GM19043 (cell line): ENCODE measurements around the gene ZBTB37.
A peak's percentile ranks its signal among the peaks of the same experiment; 100 is the strongest.
"Not testable (repeated sequence)": the region's sequence is repeated elsewhere in the genome, so short reads cannot be mapped to it uniquely, and the experiment has no call there.

Source experiments
- ATAC-seq: cut with Tn5 transposase; IDR thresholded peaks from one replicate; pipeline ENCODE4 v1.9.1; 2021; ENCODE audit warnings: low read depth; ENCODE audit not compliant: unreplicated experiment

ZBTB37 gene

DNA sequence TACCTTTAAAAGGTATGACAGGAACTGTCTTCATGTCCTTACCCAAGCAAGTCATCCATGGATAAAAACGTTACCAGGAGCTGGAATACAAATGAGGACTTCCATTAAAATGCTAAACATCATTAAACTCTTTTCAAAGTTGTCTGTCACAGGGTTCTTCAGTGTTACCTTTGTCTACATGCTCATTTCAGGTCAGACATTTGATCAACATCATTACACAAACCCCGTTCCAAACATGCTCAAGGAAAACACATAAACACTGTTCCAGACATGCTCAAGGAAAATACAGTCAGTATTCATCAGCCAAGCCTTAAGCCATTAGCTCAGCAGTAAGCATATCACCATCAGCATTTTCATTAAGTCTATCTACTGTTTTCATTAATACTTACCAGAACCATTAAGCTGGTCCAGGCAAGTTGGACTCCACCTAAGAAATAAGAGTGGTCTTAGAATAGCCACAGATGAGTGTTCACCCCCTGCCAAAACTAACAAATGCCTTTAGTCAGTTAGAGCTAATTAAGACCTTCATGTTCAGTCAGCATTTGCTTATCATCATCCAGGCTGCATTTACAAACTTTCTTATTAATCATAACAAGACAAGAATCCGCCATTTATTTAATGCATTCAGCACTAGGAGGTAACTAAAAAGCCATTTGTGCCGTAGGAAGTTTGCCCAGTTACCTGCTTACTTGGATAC lies 2.6 kb upstream of the ZBTB37 start:
- no peak for ATAC-seq

DNA sequence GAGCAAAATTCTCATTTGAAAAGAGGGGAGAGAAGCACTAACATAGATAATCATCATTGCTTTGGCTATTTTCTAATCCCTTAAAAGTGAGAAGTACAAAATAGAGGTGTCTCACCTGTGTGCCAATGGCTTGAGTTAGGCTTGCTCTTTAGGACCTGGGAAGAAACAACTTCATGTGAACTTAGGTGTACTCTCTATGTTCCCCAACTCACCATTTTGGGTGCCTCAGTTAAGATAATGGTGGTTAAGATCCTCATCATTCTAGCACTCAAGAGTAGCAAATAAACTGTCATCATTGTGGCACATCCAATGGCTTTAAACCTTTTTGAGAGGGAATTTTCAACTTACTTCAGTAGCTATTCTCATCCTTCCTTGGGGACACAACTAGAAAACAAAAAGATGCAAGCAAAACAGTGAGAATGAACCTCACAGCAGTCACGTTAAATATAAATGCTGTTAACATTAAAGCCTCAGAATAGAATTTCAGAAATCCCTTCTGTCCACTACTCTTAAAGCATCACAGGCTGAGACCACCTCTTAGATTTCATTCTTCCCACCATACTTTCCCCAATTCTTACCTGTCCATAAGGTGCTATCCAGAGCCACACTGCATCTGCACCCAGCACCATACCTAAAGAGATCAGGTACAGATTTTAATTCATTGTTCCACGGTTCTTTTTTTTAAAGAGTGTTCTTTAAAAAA lies 1.6 kb upstream of the ZBTB37 start:
- ATAC-seq, result no peak

DNA sequence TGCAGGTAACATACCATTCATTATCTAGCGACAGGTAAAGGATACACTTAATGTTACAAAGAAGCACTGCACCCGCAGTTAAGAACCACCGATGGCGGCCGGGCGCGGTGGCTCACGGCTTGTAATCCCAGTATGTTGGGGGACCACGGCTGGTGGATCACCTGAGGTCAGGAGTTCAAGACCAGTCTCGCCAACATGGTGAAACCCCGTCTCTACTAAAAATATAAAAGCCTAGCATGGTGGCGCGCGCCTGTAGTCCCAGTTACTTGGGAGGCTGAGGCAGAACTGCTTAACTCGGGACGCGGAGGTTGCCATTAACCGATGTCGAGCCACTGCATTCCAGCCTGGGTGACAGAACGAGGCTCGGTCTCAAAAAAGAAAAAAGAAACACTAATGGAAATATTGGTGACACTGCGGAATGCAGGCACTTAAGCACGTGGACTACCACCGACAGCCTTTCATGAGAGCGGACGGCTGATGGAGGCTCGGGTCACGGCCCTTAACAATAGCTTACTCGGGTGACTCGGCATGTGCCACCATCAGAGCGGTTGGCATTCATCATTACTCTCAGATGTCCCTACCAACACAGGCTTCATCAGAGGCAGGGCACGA lies 933 bp upstream of the ZBTB37 start:
- ATAC-seq, result no peak

DNA sequence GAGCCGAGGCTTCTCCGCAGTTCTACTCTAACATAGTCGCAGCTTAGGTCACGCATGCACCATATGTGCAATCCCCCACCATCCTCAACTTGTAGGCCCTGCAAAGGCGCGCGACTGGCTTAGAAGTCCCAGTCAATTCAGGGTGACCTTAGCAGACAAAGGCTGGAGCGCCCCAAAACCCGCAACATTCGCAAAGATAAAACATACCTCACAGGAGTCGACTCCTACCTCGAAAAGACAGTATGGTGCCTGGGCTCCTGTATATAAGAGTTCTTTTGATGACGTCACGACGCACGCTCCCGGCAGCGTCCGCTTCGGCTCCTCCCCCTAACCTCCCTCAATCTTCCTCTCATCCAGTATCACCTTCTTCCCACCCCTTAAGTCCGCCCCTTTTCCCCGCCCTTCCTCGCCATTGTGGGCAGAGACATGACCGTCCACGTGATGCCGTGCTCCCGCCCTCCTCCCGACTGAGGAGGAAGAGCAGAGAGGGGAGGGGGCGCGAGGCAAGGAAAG lies 371 bp upstream of the ZBTB37 start, which contains the start of gene GAS5:
Gene GAS5 (minus strand): TSS at position 237 of the 513 bp plus-strand sequence.
- ATAC-seq, result peak; percentile 63

DNA sequence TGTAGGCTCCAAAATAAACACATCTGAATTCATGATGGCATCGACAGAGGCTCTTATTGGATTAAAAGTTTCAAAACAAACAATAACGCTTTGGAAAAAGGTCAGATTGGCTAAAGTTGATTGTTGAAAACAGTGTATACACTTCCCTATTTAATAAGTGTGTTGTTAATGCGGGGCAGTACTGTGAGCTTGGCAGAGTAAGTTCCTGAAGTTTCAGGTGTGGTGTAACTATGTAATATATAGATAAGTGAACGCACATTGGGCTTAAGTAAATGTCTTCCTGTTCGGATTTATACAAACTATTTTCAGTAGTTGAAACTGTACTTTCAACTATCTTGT lies 810 bp downstream of the ZBTB37 start:
- no peak for ATAC-seq

DNA sequence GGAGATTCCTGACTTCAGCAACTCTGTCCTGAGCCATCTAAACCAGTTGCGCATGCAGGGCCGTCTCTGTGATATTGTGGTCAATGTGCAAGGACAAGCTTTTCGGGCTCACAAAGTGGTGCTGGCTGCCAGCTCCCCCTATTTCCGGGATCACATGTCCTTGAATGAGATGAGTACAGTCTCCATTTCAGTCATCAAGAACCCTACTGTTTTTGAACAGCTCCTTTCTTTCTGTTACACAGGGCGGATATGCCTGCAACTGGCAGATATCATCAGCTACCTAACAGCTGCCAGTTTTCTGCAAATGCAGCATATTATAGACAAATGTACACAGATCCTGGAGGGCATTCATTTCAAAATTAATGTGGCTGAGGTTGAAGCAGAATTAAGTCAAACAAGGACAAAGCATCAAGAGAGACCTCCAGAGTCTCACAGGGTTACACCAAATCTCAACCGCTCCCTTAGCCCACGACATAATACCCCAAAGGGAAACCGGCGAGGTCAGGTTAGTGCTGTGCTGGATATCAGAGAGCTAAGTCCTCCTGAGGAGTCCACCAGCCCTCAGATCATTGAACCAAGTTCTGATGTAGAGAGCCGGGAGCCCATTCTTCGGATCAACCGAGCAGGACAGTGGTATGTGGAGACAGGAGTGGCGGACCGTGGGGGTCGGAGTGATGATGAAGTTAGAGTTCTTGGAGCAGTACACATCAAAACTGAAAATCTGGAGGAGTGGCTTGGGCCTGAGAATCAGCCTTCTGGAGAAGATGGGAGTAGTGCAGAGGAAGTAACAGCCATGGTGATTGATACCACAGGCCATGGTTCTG lies 2.3 kb downstream of the ZBTB37 start:
- no peak for ATAC-seq

DNA sequence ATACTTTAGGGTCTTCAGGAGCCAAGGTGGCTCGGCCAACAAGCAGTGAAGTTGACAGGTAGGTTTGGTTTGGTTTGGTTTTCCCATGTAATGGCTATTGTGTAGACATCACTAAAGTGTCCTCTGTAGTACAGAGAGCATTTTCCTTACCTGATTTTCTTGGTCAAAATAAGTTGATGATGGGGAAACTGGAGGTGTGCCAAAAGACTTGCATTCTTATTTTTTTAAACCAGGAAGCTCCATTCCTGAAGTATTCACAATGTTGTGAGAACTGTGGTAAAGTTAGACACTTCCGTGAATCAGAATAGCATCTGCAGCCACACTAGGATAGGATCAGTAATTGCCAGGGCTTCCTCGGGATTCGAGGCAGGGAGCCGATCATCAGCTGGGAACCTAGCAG lies 2.9 kb downstream of the ZBTB37 start:
- no peak for ATAC-seq

DNA sequence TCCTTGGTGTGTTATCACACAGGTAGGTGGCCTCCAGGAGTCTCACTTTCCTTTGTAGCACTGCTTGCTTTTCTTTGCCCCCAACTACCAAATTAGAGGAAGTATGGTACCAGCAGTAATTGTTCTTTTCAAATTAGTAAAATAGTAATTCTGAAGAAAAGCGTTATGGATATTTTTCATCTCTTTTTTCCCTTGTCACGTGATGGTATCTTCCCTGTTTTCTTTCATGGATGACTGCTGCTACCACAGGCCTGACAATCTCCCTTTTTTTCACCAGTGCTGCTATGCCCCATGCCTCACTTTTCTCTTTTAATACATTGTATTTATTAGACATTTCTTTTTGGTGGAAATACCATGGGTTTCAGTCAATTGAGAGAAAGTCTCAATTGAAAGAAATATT lies 3.3 kb downstream of the ZBTB37 start:
- ATAC-seq, result no peak

DNA sequence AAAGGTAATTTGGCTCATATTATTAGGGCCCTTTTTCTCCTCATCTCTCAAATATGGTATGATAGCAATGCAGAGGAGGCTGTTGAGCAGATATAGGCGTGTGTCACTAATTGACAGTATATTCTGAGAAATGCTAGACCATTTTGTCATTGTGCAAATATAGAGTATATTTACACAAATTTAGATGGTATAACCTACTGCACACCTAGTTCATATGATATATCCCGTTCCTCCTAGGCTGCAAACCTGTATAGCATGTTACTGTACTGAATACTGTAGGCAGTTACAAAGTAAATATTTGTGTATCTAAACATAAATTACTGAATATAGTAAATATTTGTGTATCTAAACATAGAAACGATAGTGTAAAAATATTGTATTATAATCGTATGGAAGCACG lies 8.6 kb downstream of the ZBTB37 start:
- ATAC-seq, result no peak

DNA sequence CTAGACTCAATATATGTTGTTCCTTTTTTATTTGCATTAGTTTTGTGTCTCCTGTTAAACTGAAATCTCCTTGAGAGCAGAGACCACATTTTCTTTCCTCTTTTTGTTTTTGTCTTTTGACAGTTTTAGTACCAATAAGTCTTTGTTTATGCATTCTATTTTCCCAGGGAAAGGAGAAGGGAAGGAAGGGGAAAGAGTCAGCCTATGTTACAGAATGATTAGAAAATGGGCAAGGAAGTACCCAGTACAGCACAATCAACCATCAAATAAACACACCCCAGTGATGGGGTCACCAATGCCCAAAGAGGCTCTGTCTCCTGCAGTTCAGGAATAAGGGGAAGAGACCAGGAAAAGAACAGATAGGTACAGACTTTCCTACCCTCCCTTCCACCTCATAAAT lies 10.1 kb downstream of the ZBTB37 start:
- no peak for ATAC-seq

DNA sequence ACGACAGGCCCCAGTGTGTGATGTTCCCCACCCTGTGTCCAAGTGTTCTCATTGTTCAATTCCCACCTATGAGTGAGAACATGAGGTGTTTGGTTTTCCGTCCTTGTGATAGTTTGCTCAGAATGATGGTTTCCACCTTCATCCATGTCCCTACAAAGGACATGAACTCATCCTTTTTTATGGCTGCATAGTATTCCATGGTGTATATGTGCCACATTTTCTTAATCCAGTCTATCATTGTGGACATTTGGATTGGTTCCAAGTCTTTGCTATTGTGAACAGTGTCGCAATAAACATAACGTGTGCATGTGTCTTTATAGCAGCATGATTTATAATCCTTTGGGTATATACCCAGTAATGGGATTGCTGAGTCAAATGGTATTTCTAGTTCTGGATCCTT lies 12.9 kb downstream of the ZBTB37 start:
- ATAC-seq, result not testable (repeated sequence)

DNA sequence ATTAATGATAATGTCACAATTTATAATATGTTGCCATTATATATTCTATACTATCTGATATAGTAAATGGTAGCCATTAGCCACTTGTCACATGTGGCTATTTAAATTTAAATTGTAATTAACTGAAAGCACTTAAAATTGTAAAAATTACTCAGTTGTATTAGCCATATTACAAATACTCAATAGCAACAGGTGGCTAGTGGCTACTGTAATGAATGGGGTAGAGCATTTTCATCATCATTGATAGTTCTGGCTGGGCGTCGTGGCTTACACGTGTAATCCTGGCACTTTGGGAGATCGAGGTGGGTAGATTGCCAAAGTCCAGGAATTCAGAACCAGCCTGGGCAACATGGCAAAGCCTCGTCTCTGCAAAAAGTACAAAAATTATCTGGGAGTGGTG lies 16.5 kb downstream of the ZBTB37 start:
- ATAC-seq, result no peak

DNA sequence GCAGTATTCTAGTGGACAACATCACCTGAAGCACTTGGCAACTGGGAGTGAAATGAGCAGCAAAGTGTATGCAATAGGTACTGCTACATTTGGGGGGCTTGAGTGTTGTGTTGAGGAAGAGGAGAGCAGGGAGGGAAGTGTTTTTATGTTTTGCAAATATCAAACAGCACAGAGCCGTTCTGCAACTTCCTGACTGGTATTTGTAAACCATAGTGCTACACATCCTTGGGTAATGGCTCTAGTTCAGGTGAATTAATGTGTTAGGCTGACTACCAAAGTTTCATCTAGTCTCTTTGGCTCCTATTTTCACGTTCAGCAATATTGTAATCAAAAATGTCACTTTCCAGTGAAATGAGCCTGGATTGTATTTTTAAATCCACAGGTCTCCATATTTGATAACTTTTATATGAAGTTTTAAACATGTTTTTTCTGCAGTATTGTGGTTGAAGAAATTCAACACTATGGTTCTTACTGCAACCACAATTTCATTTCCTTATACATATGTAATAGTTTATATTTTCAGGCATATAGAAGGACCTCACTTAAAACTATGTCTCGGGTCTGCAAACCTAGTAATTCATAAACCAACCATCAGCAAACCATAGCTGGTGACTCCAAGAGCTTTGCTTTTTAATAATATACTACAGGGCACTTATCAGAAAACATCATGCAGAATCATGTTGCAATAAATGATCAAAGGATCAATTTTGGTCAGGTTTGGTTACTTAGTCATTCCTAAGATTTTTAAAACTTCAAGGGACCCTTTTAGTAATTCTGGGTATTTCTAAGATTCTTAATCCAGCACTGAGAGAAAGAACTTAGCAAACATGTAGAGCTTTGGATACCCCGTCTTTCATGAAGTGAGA lies 18.8 kb downstream of the ZBTB37 start:
- no peak for ATAC-seq

DNA sequence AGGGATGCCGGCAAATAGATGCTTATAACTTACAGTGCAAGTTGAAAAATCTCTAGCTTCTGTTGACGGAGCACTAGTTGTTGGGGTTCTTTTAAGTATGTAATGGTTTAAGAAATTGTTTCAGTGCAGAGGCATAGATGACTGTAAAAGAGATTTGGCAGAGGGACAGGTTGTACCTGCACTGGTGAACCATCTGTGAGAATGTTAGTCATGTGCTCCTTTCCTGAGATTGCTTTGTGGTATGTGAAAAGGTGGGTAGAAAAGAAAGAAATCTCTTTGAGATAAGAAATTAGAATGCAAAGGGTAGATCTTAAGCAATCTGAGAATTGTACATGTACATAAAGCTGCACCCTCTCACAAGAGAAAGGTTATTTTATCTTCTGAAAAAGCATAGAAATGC lies 19.4 kb downstream of the ZBTB37 start:
- no peak for ATAC-seq

DNA sequence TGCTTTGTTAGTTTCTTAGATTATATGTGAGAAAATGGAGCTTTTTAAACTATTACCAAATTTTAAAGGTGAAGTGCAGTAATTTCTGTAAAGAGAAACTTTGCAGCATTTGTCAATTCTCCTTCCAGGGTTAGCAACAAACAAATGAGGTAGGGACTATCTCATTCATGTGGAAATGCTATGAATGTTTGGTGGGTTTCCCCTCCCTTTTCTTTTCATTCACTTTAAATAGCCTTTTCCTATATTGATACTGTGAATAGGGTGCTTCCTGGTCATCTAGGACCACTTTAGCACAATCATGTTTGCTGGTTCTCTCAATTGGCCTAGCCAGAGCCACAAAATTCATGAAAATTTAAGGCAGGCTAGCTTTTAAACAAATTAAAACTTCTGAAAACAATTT lies 20.6 kb downstream of the ZBTB37 start:
- ATAC-seq, result no peak

DNA sequence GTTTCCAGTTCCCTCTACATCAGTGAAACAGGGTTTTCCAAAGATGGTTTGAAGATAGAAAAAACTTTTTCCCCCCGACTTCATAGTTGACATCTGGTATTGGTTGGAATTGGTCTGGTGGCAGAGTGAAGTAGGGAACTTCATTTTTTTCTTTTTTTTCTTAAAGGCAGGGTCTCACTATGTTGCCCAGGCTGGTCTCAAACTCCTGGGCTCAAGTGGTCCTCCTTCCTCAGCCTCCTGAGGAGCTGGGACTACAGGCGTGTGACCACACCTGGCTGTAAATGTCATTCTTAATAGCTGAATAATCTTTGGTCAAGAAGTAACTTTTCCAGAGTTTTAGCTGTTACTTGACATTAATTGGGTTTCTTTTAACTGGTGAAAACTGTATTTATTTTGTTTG lies 21.7 kb downstream of the ZBTB37 start:
- no peak for ATAC-seq

DNA sequence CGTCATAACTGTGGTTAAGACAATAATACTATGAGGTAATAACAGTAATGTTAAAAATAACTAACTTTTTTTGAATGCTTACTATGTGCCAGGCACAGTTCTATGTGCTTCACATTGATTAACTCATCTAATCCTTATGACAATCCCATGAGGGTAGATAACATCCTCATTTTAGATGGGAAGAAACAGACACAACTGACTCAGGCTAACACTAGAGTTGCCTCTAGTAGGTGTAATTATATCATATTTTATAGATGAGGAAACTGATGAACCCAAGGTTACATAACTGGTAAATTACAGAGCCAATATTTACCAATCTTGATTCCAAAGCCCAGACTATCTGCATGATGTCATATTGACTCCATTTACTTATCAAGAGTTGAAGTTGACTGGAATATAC lies 25.4 kb downstream of the ZBTB37 start:
- no peak for ATAC-seq

DNA sequence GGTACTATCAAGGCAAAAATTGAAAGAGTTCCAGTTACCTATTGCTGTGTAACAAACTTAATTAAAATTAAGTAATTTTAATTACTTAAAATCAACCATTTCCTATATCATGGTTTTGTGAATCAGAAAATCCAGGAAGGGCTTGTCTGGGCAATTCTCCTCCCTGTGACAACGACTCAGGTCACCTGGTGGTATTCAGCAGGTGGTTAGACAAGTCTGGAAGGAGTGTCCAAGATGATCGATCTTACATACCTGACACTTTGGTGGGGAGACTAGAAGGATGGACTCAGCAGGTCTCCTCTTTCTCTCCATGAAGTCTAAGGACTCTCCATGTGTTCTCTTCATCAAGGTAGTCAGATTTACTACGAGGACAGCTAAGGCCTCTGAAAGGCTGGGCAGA lies 26.0 kb downstream of the ZBTB37 start:
- no peak for ATAC-seq

DNA sequence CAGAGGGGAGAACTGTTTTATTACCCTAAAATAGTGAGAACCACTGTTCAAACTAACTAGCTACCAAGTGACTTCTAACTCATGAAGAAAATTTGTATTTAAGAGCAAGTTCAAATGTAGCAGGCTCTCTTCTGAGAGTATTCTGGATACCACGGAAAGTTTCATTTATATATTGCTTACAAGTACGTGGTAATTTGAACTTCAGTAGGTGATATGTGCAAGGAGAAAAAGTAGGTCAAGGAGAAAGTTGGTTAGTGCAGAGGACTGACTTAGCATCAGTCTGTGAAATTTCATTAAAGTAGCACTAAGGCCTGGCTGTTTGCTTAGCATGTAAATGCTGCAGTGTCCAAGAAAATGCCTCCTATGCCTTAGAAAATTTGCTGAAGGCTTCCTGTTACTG lies 32.2 kb downstream of the ZBTB37 start:
- ATAC-seq, result no peak

DNA sequence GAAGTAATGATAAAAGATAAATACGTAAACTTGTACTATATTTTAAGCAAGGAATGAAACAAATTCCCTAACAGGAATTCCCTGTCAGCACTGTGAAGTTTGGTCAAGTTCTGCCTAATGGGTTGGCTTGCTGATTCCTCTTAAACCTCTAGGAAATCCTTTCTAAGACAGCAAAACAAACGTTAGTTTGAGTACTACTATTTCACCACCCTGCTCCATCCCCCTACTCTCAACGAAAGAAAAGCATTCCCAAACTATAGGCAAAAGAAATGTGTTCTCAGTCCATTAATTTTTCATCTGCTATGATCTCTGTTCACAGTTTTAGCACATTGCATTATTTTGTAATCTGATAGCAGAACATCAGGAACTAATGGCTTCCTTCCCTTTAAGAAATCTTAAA lies 32.8 kb downstream of the ZBTB37 start:
- no peak for ATAC-seq
